ENCODE results near the gene KPNB1. TPM values are rescaled to one million over a fixed set of nuclear protein-coding genes. Genes with fewer than 3 reads are reported as not detected.

Gene KPNB1
- total and polyA plus RNA-seq, 10 of the 15 experiments (the other 5 are each of a cell fraction or from before 2014, with no cell fraction given), result 67.8 to 525 (median 246) TPM

DNA sequence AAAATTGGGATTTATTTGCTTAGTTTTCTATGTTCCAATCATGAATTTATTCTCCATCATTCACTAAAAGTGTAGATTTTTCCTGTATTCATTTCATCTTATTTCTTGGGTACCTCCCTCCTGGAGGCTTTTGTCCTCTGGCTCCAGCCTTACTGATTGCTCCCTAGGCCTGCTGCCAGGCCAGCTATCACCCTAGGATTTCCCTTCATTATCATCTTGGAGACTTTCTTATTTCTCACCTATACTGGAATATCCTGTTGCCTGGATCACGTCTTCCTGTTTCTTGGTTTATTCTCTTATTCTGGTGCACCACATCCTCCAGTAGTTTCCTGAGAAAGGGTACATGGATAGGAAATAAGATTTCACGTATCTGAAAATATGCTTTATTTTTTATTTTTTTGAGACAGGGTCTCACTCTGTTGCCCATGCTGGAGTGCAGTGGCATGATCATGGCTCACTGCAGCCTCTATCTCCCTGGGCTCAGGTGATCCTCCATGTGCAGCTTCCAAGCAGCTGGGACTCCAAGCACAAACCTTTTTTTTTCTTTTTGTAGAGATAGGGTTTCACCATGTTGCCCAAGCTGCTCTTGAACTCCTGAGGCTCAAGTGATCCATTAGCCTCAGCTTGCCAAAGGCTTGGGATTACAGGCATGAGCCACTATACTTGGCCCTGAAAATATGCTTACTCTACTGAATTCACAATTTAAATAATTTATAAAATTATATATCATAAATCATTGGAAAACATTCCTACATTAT lies 13.3 kb upstream of the KPNB1 start (continued):
- no peak for TF ChIP-seq ZBTB11 (CRISPR knock-in tag; IDR thresholded peaks at IDR 0.05)
- TF ChIP-seq PML (IDR thresholded peaks at IDR 0.05; ENCODE audit: low read length), result no peak
- no peak for TF ChIP-seq SIX5 (IDR thresholded peaks at IDR 0.05; ENCODE audit: low read depth, low read length, severe bottlenecking)
- TF ChIP-seq ATF7 (IDR thresholded peaks at IDR 0.05; ENCODE audit: low read depth), result no peak

DNA sequence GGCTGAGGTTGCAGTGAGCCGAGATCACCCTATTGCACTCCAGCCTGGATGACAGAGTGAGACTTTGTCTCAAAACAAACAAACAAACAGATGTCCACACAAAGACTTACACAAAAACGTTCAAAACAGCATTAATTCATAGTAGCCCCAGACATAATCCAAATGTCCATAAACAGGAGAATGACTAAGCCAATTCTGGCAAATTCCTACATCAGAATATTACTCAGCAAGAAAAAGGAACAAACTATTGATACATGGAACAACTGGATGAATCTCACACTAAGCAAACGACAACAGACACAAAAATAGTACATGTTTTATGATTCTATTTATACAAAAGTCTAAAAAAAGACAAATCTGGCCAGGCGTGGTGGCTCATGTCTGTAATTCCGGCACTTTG lies 10.8 kb upstream of the KPNB1 start:
- no peaks in the 10 kb centered on the region for H3K9me3 ChIP-seq (replicated peaks; ENCODE audit: control insufficient read depth, insufficient read depth, low read length)
- in situ Hi-C loops (cut with MboI) (no loop called here), intact Hi-C loops (cut with micrococcal nuclease; ENCODE audit: unreplicated experiment) (no loop called here)
- no TSS peak for BruUV-seq (replicated peaks)
- POLR2A ChIA-PET, result no interaction called here
- H3K27me3 ChIP-seq (replicated peaks in 1 of 2; ENCODE audit: control insufficient read depth in 2 of 2, insufficient read depth in 2 of 2, low read length in 1 of 2), result no peaks in the 10 kb centered on the region
- peaks cover 6% of the 10 kb centered on the region; the same call in 1 of the 2 replicates for H3K4me1 ChIP-seq (ENCODE audit: control insufficient read depth, insufficient read depth, low read length)
- no peaks in the 10 kb centered on the region; a peak in 1 of 4 replicates for H3K36me3 ChIP-seq (ENCODE audit: control insufficient read depth in 2 of 2, insufficient read depth in 2 of 2, low read length in 1 of 2)
- DNase-seq (ENCODE audit: low read depth, low spot score) (no peak), ATAC-seq (no peak), FAIRE-seq (no peak)
- CTCF ChIA-PET, result no interaction called here
- no peak overlapping the region for H3K27ac ChIP-seq (ENCODE audit: control insufficient read depth, insufficient read depth)
- no peak overlapping the region for H3K9ac ChIP-seq (ENCODE audit: control insufficient read depth, insufficient read depth, low read length)
- no peaks in the 10 kb centered on the region for H3K79me2 ChIP-seq (ENCODE audit: control insufficient read depth, insufficient read depth, low read length)
- no peaks in the 10 kb centered on the region for H4K20me1 ChIP-seq (ENCODE audit: control insufficient read depth, insufficient read depth)
- no peak overlapping the region for H3K4me3 ChIP-seq
- no peak overlapping the region for H3K4me2 ChIP-seq (ENCODE audit: control insufficient read depth, insufficient read depth)
- 70% methylated on average over 5 of the region's 5 CpGs for WGBS (ENCODE audit: insufficient coverage, insufficient replicate concordance, low lambda C conversion rate, missing lambda C conversion rate)
- SMC1A ChIA-PET (ENCODE audit: uncharacterized antibody, unreplicated experiment), result interaction anchor here (1.5 kb wide), 1 partner anchor 13 kb away, joined by 3 read pairs; no protein-coding TSS in a partner anchor
- RAD21 ChIA-PET (ENCODE audit: unreplicated experiment), result no interaction called here
- H2AFZ ChIP-seq (ENCODE audit: control insufficient read depth, low read depth, low read length), result no peak overlapping the region
- TF ChIP-seq POLR2A (IDR thresholded peaks at IDR 0.05; ENCODE audit: low read depth, low read length), result no peak
- TF ChIP-seq, protein P1, sequence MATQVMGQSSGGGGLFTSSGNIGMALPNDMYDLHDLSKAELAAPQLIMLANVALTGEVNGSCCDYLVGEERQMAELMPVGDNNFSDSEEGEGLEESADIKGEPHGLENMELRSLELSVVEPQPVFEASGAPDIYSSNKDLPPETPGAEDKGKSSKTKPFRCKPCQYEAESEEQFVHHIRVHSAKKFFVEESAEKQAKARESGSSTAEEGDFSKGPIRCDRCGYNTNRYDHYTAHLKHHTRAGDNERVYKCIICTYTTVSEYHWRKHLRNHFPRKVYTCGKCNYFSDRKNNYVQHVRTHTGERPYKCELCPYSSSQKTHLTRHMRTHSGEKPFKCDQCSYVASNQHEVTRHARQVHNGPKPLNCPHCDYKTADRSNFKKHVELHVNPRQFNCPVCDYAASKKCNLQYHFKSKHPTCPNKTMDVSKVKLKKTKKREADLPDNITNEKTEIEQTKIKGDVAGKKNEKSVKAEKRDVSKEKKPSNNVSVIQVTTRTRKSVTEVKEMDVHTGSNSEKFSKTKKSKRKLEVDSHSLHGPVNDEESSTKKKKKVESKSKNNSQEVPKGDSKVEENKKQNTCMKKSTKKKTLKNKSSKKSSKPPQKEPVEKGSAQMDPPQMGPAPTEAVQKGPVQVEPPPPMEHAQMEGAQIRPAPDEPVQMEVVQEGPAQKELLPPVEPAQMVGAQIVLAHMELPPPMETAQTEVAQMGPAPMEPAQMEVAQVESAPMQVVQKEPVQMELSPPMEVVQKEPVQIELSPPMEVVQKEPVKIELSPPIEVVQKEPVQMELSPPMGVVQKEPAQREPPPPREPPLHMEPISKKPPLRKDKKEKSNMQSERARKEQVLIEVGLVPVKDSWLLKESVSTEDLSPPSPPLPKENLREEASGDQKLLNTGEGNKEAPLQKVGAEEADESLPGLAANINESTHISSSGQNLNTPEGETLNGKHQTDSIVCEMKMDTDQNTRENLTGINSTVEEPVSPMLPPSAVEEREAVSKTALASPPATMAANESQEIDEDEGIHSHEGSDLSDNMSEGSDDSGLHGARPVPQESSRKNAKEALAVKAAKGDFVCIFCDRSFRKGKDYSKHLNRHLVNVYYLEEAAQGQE (IDR thresholded peaks at IDR 0.05; ENCODE audit: low read depth, low read length), result no peak
- no peak for TF ChIP-seq USF1 (IDR thresholded peaks at IDR 0.05; ENCODE audit: borderline replicate concordance, extremely low read length, insufficient read depth, low read depth, low read length)
- no peak for TF ChIP-seq TARDBP (IDR thresholded peaks at IDR 0.05; ENCODE audit: borderline replicate concordance)
- no peak for TF ChIP-seq BACH1 (IDR thresholded peaks at IDR 0.05; ENCODE audit: borderline replicate concordance)
- no peak for TF ChIP-seq ESRRA (IDR thresholded peaks at IDR 0.05; ENCODE audit: low read length)

Data from GM12878 (cell line).